PC-9 (cell line): ENCODE measurements around the gene MAPK10.

Source experiments
- CTCF ChIP-seq: fragments of 200-600 bp; sonication (generic); conservative IDR thresholded peaks from 2 replicates; pipeline ENCODE4 v1.6.1; 2017; ENCODE audit warnings: mixed run types, antibody characterized with exemption, mild to moderate bottlenecking, moderate library complexity
- EZH2 ChIP-seq: fragments of 200-600 bp; sonication (generic); IDR thresholded peaks from 2 replicates; pipeline ENCODE4 v1.8.0; 2017; ENCODE audit warnings: antibody characterized with exemption, low read depth

GRCh38 chr4:86279293-86279960, 80.4 kb downstream of the MAPK10 start:
- TF ChIP-seq CTCF (no peak), EZH2 (no peak)
